Vagina (tissue), 2 donors: Measurements from ENCODE around the gene UHRF2. TPM values are rescaled to one million over a fixed set of nuclear protein-coding genes. Genes with fewer than 3 reads are reported as not detected.

ENCODE experiments used
- DNase-seq, 2 donors: peaks; one replicate each; pipeline ENCODE4 v3.0.0-alpha.2; 2017; ENCODE audit errors: extremely low spot score in 2 of 2
- H3K27ac ChIP-seq: fragments of 200-600 bp; sonication (generic); one replicate; pipeline ENCODE4 v1.5.1; 2019
- H3K27me3 ChIP-seq: fragments of 200-600 bp; sonication (generic); one replicate; pipeline ENCODE4 v1.5.1; 2019
- H3K36me3 ChIP-seq, 2 donors: fragments of 200-600 bp; sonication (generic); one replicate each; pipeline ENCODE4 v1.5.1; 2017 to 2019
- H3K4me1 ChIP-seq: fragments of 200-600 bp; sonication (generic); one replicate; pipeline ENCODE4 v1.5.1; 2019
- H3K4me3 ChIP-seq, 2 donors: fragments of 200-600 bp; sonication (generic); 1 replicate in 1 of 2; 2 replicates in 1 of 2; pipeline ENCODE4 v1.5.1; 2016 to 2019
- H3K9me3 ChIP-seq: fragments of 200-600 bp; sonication (generic); one replicate; pipeline ENCODE4 v1.5.1; 2019
- CTCF ChIP-seq, 3 experiments: fragments of 450-650 bp in 2 of 3; fragments of 200-600 bp in 1 of 3; sonication (generic) in 1 of 3; IDR thresholded peaks; one replicate each; pipeline ENCODE4 v1.5.1; 2017 to 2019; ENCODE audit warnings: antibody characterized with exemption in 3 of 3, mild to moderate bottlenecking in 2 of 3, moderate library complexity in 2 of 3
- POLR2A ChIP-seq, 2 donors: fragments of 450-650 bp; IDR thresholded peaks; one replicate each; pipeline ENCODE4 v1.6.1; 2017; ENCODE audit warnings: antibody characterized with exemption in 2 of 2, mild to moderate bottlenecking in 2 of 2, moderate library complexity in 2 of 2
- POLR2AphosphoS5 ChIP-seq, 2 donors: sonication (generic); formaldehyde crosslinking; IDR thresholded peaks; one replicate each; pipeline ENCODE4 v1.9.0; 2017; ENCODE audit warnings: antibody characterized with exemption in 2 of 2, mild to moderate bottlenecking in 2 of 2, low read depth in 1 of 2; ENCODE audit not compliant: insufficient read depth in 1 of 2
- intact Hi-C: fragments of 100-400 bp; cut with DNase I; formaldehyde crosslinking; loops from one replicate; pipeline ENCODE4 v1.15.1; 2023
- total RNA-seq: library from RNA; depleted of rRNA; stranded (reverse); fragments of >200 nt; gene quantifications from one replicate; pipeline ENCODE4 v1.2.3, GENCODE V29; 2016

The UHRF2 gene
- total RNA-seq, 1 donor from 2014 or later = 70.0 TPM

GRCh38 chr9:6382681-6383080 is 30.3 kb upstream of the UHRF2 start:
- no peaks in the 10 kb centered on the region for H3K27me3 ChIP-seq
- TF ChIP-seq POLR2A (IDR thresholded peaks at IDR 0.05) (no peak), POLR2AphosphoS5 (IDR thresholded peaks at IDR 0.05; ENCODE audit: insufficient read depth in 1 of 2, low read depth in 1 of 2) (no peak), CTCF (IDR thresholded peaks at IDR 0.05) (no peak)
- peaks cover 6% of the 10 kb centered on the region for H3K4me1 ChIP-seq
- peak overlapping the region; percentile 69 for H3K27ac ChIP-seq
- H3K36me3 ChIP-seq = no peaks in the 10 kb centered on the region
- DNase-seq = no peak
- H3K4me3 ChIP-seq = no peak overlapping the region
- intact Hi-C loops = no loop called here
- H3K9me3 ChIP-seq = no peaks in the 10 kb centered on the region

GRCh38 chr9:6383551-6384225 is 29.3 kb upstream of the UHRF2 start:
- Histone ChIP-seq H3K36me3 (no peaks in the 10 kb centered on the region), H3K27ac (peak overlapping the region; percentile 69), H3K27me3 (no peaks in the 10 kb centered on the region), H3K4me3 (no peak overlapping the region), H3K9me3 (no peaks in the 10 kb centered on the region), H3K4me1 (peaks cover 6% of the 10 kb centered on the region)
- intact Hi-C loops = no loop called here
- DNase-seq = no peak
- no peak for TF ChIP-seq CTCF (IDR thresholded peaks at IDR 0.05)
- no peak for TF ChIP-seq POLR2A (IDR thresholded peaks at IDR 0.05)
- no peak for TF ChIP-seq POLR2AphosphoS5 (IDR thresholded peaks at IDR 0.05; ENCODE audit: insufficient read depth in 1 of 2, low read depth in 1 of 2)

GRCh38 chr9:6384732-6385131 is 28.3 kb upstream of the UHRF2 start:
- H3K4me3 ChIP-seq = no peak overlapping the region
- no peaks in the 10 kb centered on the region for H3K36me3 ChIP-seq
- TF ChIP-seq CTCF (IDR thresholded peaks at IDR 0.05) = no peak
- H3K4me1 ChIP-seq = peaks cover 6% of the 10 kb centered on the region
- intact Hi-C loops = no loop called here
- no peak for DNase-seq
- no peaks in the 10 kb centered on the region for H3K9me3 ChIP-seq
- H3K27ac ChIP-seq = peak overlapping the region; percentile 69
- no peaks in the 10 kb centered on the region for H3K27me3 ChIP-seq

- Histone ChIP-seq H3K4me1 (no peaks in the 10 kb centered on the region), H3K9me3 (no peaks in the 10 kb centered on the region), H3K27me3 (no peaks in the 10 kb centered on the region), H3K4me3 (no peak overlapping the region), H3K27ac (peak overlapping the region; percentile 15), H3K36me3 (no peaks in the 10 kb centered on the region)
- TF ChIP-seq POLR2A (IDR thresholded peaks at IDR 0.05) = no peak
- no peak for TF ChIP-seq POLR2AphosphoS5 (IDR thresholded peaks at IDR 0.05; ENCODE audit: insufficient read depth in 1 of 2, low read depth in 1 of 2)
- no peak for TF ChIP-seq CTCF (IDR thresholded peaks at IDR 0.05)
- DNase-seq = no peak
- intact Hi-C loops = no loop called here
Observed at GRCh38 chr9:6399071-6399470, 13.9 kb upstream of the UHRF2 start.

DNA sequence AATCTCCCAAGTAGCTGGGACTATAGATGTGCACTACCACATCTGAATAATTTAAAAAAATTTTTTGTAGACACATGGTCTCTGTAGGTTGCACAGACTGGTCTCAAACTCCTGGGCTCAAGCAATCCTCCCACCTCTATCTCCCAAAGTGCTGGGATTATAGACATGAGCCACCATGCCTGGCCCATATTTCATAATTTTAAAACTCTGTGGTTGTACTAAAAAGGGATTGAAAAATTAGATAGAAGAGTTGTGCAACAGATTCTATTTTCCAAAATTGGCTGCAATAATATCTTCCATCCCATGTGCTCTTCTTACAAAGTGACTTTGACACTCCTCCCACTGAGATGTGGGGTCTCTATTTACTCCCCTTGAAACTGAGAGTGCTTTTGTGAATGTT is 7.6 kb upstream of the UHRF2 start:
- DNase-seq = no peak
- peak overlapping the region; percentile 34 for H3K27ac ChIP-seq
- H3K4me1 ChIP-seq = no peaks in the 10 kb centered on the region
- no peaks in the 10 kb centered on the region for H3K9me3 ChIP-seq
- no peaks in the 10 kb centered on the region for H3K36me3 ChIP-seq
- H3K27me3 ChIP-seq = no peaks in the 10 kb centered on the region
- intact Hi-C loops = no loop called here
- no peak for TF ChIP-seq POLR2AphosphoS5 (IDR thresholded peaks at IDR 0.05; ENCODE audit: insufficient read depth in 1 of 2, low read depth in 1 of 2)
- TF ChIP-seq POLR2A (IDR thresholded peaks at IDR 0.05) = no peak
- TF ChIP-seq CTCF (IDR thresholded peaks at IDR 0.05) = no peak
- no peak overlapping the region for H3K4me3 ChIP-seq
